HepG2 (cell line): ENCODE data around the gene ODAM. TPM values are rescaled to one million over a fixed set of nuclear protein-coding genes. Genes with fewer than 3 reads are reported as not detected.

Experiments used
- ERF ChIP-seq: IDR thresholded peaks from 2 replicates; pipeline ENCODE4 v1.6.1; 2018; ENCODE audit warnings: missing biosample characterization, missing genetic modification reagents
- GATA4 ChIP-seq: sonication (generic); IDR thresholded peaks from 2 replicates; pipeline ENCODE4 v1.6.1; 2016; ENCODE audit warnings: antibody characterized with exemption, low read depth, borderline replicate concordance
- GATAD2A ChIP-seq: IDR thresholded peaks from 2 replicates; pipeline ENCODE4 v1.6.1; 2016
- NFKBIZ ChIP-seq: IDR thresholded peaks from 2 replicates; pipeline ENCODE4 v1.6.1; 2018; ENCODE audit warnings: missing genetic modification reagents, missing compliant biosample characterization
- NR2F6 ChIP-seq, 2 experiments: IDR thresholded peaks; 2 replicates each; pipeline ENCODE4 v1.6.1; 2016; ENCODE audit warnings: antibody characterized with exemption in 1 of 2, mild to moderate bottlenecking in 1 of 2
- ONECUT2 ChIP-seq: sonication (generic); formaldehyde crosslinking; IDR thresholded peaks from 2 replicates; pipeline ENCODE4 v1.4.0; 2020; ENCODE audit warnings: missing genetic modification reagents
- RARA ChIP-seq: IDR thresholded peaks from 2 replicates; pipeline ENCODE4 v1.6.1; 2016; ENCODE audit warnings: missing genetic modification reagents, missing compliant biosample characterization
- RXRB ChIP-seq: IDR thresholded peaks from 2 replicates; pipeline ENCODE4 v1.6.1; 2016; ENCODE audit warnings: borderline replicate concordance, missing genetic modification reagents, missing compliant biosample characterization
- SOX13 ChIP-seq, 3 experiments: fragments of 450-650 bp in 1 of 3; sonication (generic) in 1 of 3; formaldehyde crosslinking in 1 of 3; IDR thresholded peaks in 2 of 3; conservative IDR thresholded peaks in 1 of 3; 2 replicates each; pipeline versions ENCODE4 v1.5.0 to v1.6.1; 2016 to 2020; ENCODE audit warnings: antibody characterized with exemption in 1 of 3, mild to moderate bottlenecking in 1 of 3, missing compliant biosample characterization in 1 of 3, missing genetic modification reagents in 1 of 3, moderate library complexity in 1 of 3
- SUZ12 ChIP-seq: fragments of 150-350 bp; IDR thresholded peaks from 2 replicates; pipeline ENCODE4 v1.6.1; 2014; ENCODE audit warnings: low read depth, low read length
- XRCC5 ChIP-seq: fragments of 200-400 bp; formaldehyde crosslinking; optimal IDR thresholded peaks from 2 replicates; pipeline ENCODE3; 2017; ENCODE audit warnings: mild to moderate bottlenecking, low read length
- ZGPAT ChIP-seq: IDR thresholded peaks from 2 replicates; pipeline ENCODE4 v1.6.1; 2016; ENCODE audit warnings: mild to moderate bottlenecking
- ZNF3 ChIP-seq: IDR thresholded peaks from 2 replicates; pipeline ENCODE4 v1.7.0; 2017; ENCODE audit warnings: inconsistent platforms
- ZNF646 ChIP-seq: sonication (generic); formaldehyde crosslinking; IDR thresholded peaks from 2 replicates; pipeline ENCODE4 v1.9.0; 2021; ENCODE audit warnings: mild to moderate bottlenecking, missing genetic modification reagents
- ZNF709 ChIP-seq: sonication (generic); formaldehyde crosslinking; IDR thresholded peaks from 2 replicates; pipeline ENCODE4 v1.5.0; 2020; ENCODE audit warnings: mild to moderate bottlenecking, missing genetic modification reagents
- ZNF816 ChIP-seq: sonication (generic); formaldehyde crosslinking; IDR thresholded peaks from 2 replicates; pipeline ENCODE4 v1.8.0; 2022; ENCODE audit warnings: missing genetic modification reagents, mild to moderate bottlenecking, borderline replicate concordance
- ZSCAN20 ChIP-seq: sonication (generic); formaldehyde crosslinking; IDR thresholded peaks from 2 replicates; pipeline ENCODE4 v1.4.0; 2020; ENCODE audit warnings: missing genetic modification reagents, mild to moderate bottlenecking, borderline replicate concordance
- polyA plus RNA-seq, 8 experiments: library from polyadenylated mRNA; depleted of rRNA in 3 of 8; stranded (reverse) in 7 of 8; unstranded in 1 of 8; fragments of >200 nt; fragmentation: Illumina TruSeq in 4 of 8; extraction: Trizol in 4 of 8; gene quantifications; 2 replicates each; pipeline versions ENCODE4 v1.2.1 to v1.2.3, GENCODE V29; 2011 to 2016; ENCODE audit warnings: low read depth in 4 of 8, missing spikeins in 1 of 8, mixed read lengths in 1 of 8; ENCODE audit not compliant: insufficient read depth in 1 of 8
- total RNA-seq, 5 experiments: library from RNA; depleted of rRNA; stranded (reverse); fragments of >200 nt; fragmentation: Illumina TruSeq; extraction: Trizol; gene quantifications; 2 replicates each; pipeline ENCODE4 v1.2.3, GENCODE V29; 2016; ENCODE audit warnings: low read depth in 1 of 5
- TF ChIP-seq, protein P1 (sequence below), 2 experiments: sonication (generic) in 1 of 2; formaldehyde crosslinking in 1 of 2; IDR thresholded peaks; 2 replicates each; pipeline versions ENCODE4 v1.4.0 to v1.6.1; 2016 to 2020; ENCODE audit warnings: borderline replicate concordance in 1 of 2, low read depth in 1 of 2, mild to moderate bottlenecking in 1 of 2, missing genetic modification reagents in 1 of 2

The ODAM gene
- total and polyA plus RNA-seq, 2 of the 13 experiments (the other 11 are each of a cell fraction or from before 2014, with no cell fraction given): 94.6 to 115 TPM

DNA sequence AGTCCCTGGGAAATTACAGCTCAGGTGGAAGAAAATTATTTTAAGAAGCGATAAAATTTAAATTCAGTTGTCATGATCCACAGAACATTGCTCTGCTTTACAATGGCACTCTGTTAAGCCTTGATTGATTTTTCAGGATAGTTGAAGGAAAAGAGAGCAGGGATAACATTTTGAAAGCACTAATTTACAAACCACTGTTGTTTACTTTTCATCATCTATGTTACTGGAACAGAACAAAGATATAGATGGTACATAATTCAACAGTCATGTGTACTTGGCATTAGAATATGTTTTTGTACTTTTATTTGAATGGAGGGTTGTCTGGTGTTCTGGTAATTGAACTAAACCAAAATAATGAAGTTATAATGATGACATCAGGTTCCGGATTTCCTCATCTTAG, 2.6 kb upstream of the ODAM start (continued):
- no peak for TF ChIP-seq ZNF816 (CRISPR knock-in tag)
- peak; percentile 40; the same call in 1 of the 2 replicates for TF ChIP-seq GATA4
- no peak for TF ChIP-seq NR2F6 (IDR thresholded peaks at IDR 0.05)
- no peak for TF ChIP-seq NR2F6 (CRISPR knock-in tag; IDR thresholded peaks at IDR 0.05)
- TF ChIP-seq, protein P1, sequence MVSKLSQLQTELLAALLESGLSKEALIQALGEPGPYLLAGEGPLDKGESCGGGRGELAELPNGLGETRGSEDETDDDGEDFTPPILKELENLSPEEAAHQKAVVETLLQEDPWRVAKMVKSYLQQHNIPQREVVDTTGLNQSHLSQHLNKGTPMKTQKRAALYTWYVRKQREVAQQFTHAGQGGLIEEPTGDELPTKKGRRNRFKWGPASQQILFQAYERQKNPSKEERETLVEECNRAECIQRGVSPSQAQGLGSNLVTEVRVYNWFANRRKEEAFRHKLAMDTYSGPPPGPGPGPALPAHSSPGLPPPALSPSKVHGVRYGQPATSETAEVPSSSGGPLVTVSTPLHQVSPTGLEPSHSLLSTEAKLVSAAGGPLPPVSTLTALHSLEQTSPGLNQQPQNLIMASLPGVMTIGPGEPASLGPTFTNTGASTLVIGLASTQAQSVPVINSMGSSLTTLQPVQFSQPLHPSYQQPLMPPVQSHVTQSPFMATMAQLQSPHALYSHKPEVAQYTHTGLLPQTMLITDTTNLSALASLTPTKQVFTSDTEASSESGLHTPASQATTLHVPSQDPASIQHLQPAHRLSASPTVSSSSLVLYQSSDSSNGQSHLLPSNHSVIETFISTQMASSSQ (IDR thresholded peaks at IDR 0.05; ENCODE audit: low read depth): 0 out of 2 replicates have a peak, but pooled peaks have one; percentile 12
- TF ChIP-seq, protein P1 (CRISPR knock-in tag; IDR thresholded peaks at IDR 0.05; ENCODE audit: borderline replicate concordance): no peak
- TF ChIP-seq RXRB (CRISPR knock-in tag): peak; percentile 64; the same call in 1 of the 2 replicates
- TF ChIP-seq SOX13 (IDR thresholded peaks at IDR 0.05): 0 out of 2 replicates have a peak, but pooled peaks have one; percentile 15
- TF ChIP-seq SOX13 (CRISPR knock-in tag; conservative IDR thresholded peaks at IDR 0.05 in 1 of 2, IDR thresholded peaks at IDR 0.05 in 1 of 2): peak in 1 of 2 experiments; percentile 91; a peak in 2 of 4 replicates
- TF ChIP-seq RARA: peak; percentile 56; the same call in 1 of the 2 replicates
- no peak for TF ChIP-seq XRCC5
- peak; percentile 79; the same call in 1 of the 2 replicates for TF ChIP-seq ZGPAT
- no peak for TF ChIP-seq ERF (CRISPR knock-in tag)
- no peak for TF ChIP-seq SUZ12
- TF ChIP-seq GATAD2A: peak; percentile 89
- TF ChIP-seq ZNF646 (CRISPR knock-in tag): no peak
- TF ChIP-seq NFKBIZ (CRISPR knock-in tag): peak; percentile 79
- no peak for TF ChIP-seq ZNF709 (CRISPR knock-in tag)
- peak; percentile 56 for TF ChIP-seq ONECUT2
- peak; percentile 47; the same call in 1 of the 2 replicates for TF ChIP-seq ZNF3 (CRISPR knock-in tag)
- no peak for TF ChIP-seq ZSCAN20 (CRISPR knock-in tag)
